Suprapubic skin (tissue), 4 donors: ENCODE data around the gene TMEM222.

Experiments
- CTCF ChIP-seq, 2 donors: fragments of 200-600 bp in 1 of 2; fragments of 450-650 bp in 1 of 2; sonication (generic) in 1 of 2; IDR thresholded peaks; one replicate each; pipeline ENCODE4 v1.5.1; 2016 to 2019; ENCODE audit warnings: antibody characterized with exemption in 2 of 2, mild to moderate bottlenecking in 1 of 2, moderate library complexity in 1 of 2
- EP300 ChIP-seq: sonication (generic); formaldehyde crosslinking; IDR thresholded peaks from one replicate; pipeline ENCODE4 v1.6.1; 2017; ENCODE audit warnings: antibody characterized with exemption
- POLR2A ChIP-seq, 2 donors: fragments of 450-650 bp; IDR thresholded peaks; one replicate each; pipeline ENCODE4 v1.6.1; 2017; ENCODE audit warnings: antibody characterized with exemption in 2 of 2, mild to moderate bottlenecking in 2 of 2, moderate library complexity in 2 of 2
- POLR2AphosphoS5 ChIP-seq, 3 donors: sonication (generic); formaldehyde crosslinking; IDR thresholded peaks; one replicate each; pipeline ENCODE4 v1.6.1; 2017; ENCODE audit warnings: antibody characterized with exemption in 3 of 3

- TF ChIP-seq EP300: no peak
- TF ChIP-seq POLR2A (IDR thresholded peaks at IDR 0.05): no peak
- TF ChIP-seq CTCF (IDR thresholded peaks at IDR 0.05): no peak
- no peak for TF ChIP-seq POLR2AphosphoS5 (IDR thresholded peaks at IDR 0.05)
These were observed 31.2 kb downstream of the TMEM222 start for GRCh38 chr1:27353166-27353565.
